OCI-M2 (cell line): ENCODE results near the gene GPR42.
A peak's percentile ranks its signal among the peaks of the same experiment; 100 is the strongest.
"Not testable (repeated sequence)": the region's sequence is repeated elsewhere in the genome, so short reads cannot be mapped to it uniquely, and the experiment has no call there.

Source experiments
- DNase-seq: peaks from one replicate; lab custom pipeline; 2025; ENCODE audit not compliant: unreplicated experiment; lab: John Stamatoyannopoulos, UW

GPR42 gene

GRCh38 chr19:35346193-35347052 is 24.4 kb upstream of the GPR42 start:
- no peak for DNase-seq

- no peak for DNase-seq
These were observed 23.5 kb upstream of the GPR42 start, which contains the start of gene FFAR1 for GRCh38 chr19:35347171-35347929. FFAR1 (plus strand) TSS chr19:35347902; CDS start chr19:35351552, 3,650 bp downstream.

- no peak for DNase-seq
These were observed 23.0 kb upstream of the GPR42 start for GRCh38 chr19:35347930-35348298.

GRCh38 chr19:35348911-35349611 is 21.8 kb upstream of the GPR42 start:
- no peak for DNase-seq

GRCh38 chr19:35349614-35350521 is 21.0 kb upstream of the GPR42 start:
- DNase-seq: no peak

GRCh38 chr19:35350591-35350990 is 20.3 kb upstream of the GPR42 start:
- DNase-seq: no peak

GRCh38 chr19:35351411-35352176 is 19.3 kb upstream of the GPR42 start:
- no peak for DNase-seq

- no peak for DNase-seq
These were observed 18.8 kb upstream of the GPR42 start for GRCh38 chr19:35352177-35352447.

- peak; percentile 60 for DNase-seq
These were observed 18.2 kb upstream of the GPR42 start for GRCh38 chr19:35352448-35353304.

GRCh38 chr19:35353635-35354034 is 17.2 kb upstream of the GPR42 start:
- no peak for DNase-seq

- no peak for DNase-seq
These were observed 16.0 kb upstream of the GPR42 start for GRCh38 chr19:35354898-35355297.

GRCh38 chr19:35355791-35356460 is 14.9 kb upstream of the GPR42 start:
- no peak for DNase-seq

- no peak for DNase-seq
These were observed 12.8 kb upstream of the GPR42 start, which contains the start of gene FFAR3 for GRCh38 chr19:35357867-35358573. FFAR3 (plus strand) TSS chr19:35358460; CDS start chr19:35358891, 431 bp downstream.

- DNase-seq: not testable (repeated sequence)
These were observed 12.0 kb upstream of the GPR42 start for GRCh38 chr19:35358834-35359233.

- DNase-seq: not testable (repeated sequence)
These were observed 11.5 kb upstream of the GPR42 start for GRCh38 chr19:35359395-35359794.

GRCh38 chr19:35360081-35360480 is 10.8 kb upstream of the GPR42 start:
- DNase-seq: not testable (repeated sequence)

GRCh38 chr19:35360880-35361420 is 9.9 kb upstream of the GPR42 start:
- no peak for DNase-seq
